ENCODE measurements around the gene TDRKH. TPM values are rescaled to one million over a fixed set of nuclear protein-coding genes. Genes with fewer than 3 reads are reported as not detected.
A peak's percentile ranks its signal among the peaks of the same experiment; 100 is the strongest.

TDRKH gene
- 10 to 100 TPM; 26.3 to 31.5 TPM for total RNA-seq
- polyA plus RNA-seq (ENCODE audit: insufficient read depth, low read depth, low replicate concordance): 50.9 TPM
- long read RNA-seq, donor 1, partial matches to known transcripts: 0 of 4 reads
- long read RNA-seq, donor 1, other reads (novel, unspliced or antisense): 0 of 4 reads
- long read RNA-seq, donor 2, partial matches to known transcripts: 0 of 4 reads
- long read RNA-seq, donor 2, other reads (novel, unspliced or antisense): 0 of 4 reads

- intact Hi-C loops (cut with DNase I; ENCODE audit: low total_unique reads): no loop called here
- DNase-seq: peak; percentile 99
- no peaks in the 10 kb centered on the region for H3K9me3 ChIP-seq
- H3K36me3 ChIP-seq (ENCODE audit: low read depth, missing control alignments): no peaks in the 10 kb centered on the region
- H3K4me3 ChIP-seq: peak within 1 kb of the TSS; percentile 66 to 79
- H3K27ac ChIP-seq: peak within 1 kb of the TSS; percentile 56 to 75
- no peaks in the 10 kb centered on the region for H3K4me1 ChIP-seq
- WGBS, 2 donors: 1% methylated on average over 39 to 58 of the region's 58 CpGs
- no peak for TF ChIP-seq POLR2A (IDR thresholded peaks at IDR 0.05)
- peak in 2 of 3 experiments; percentile 1 to 40 for TF ChIP-seq CTCF (IDR thresholded peaks at IDR 0.05)
- H3K27me3 ChIP-seq: no peaks in the 10 kb centered on the region
These were observed at the start of gene TDRKH for GRCh38 chr1:151790071-151790939. Gene TDRKH (minus strand): TSS chr1:151790500. CDS start chr1:151783022, 7,478 bp downstream.

- Histone ChIP-seq H3K4me1 (peaks cover 9% of the 10 kb centered on the region), H3K4me3 (peak within 1 kb of the TSS; percentile 56 to 58), H3K27me3 (no peaks in the 10 kb centered on the region), H3K9me3 (no peaks in the 10 kb centered on the region), H3K36me3 (ENCODE audit: low read depth, missing control alignments) (no peaks in the 10 kb centered on the region), H3K27ac (peak within 1 kb of the TSS; percentile 14 to 41)
- intact Hi-C loops (cut with DNase I; ENCODE audit: low total_unique reads): no loop called here
- peak; percentile 5 for TF ChIP-seq POLR2A (IDR thresholded peaks at IDR 0.05)
- TF ChIP-seq CTCF (IDR thresholded peaks at IDR 0.05): no peak
- WGBS, 2 donors: 15 to 48% methylated on average over 22 to 47 of the region's 47 CpGs
- peak; percentile 85 for DNase-seq
These were observed 49.4 kb upstream of the TDRKH start, which contains the start of gene C2CD4D for GRCh38 chr1:151839457-151840403. Gene C2CD4D (minus strand): TSS chr1:151839820. CDS start chr1:151838989, 831 bp downstream.

GRCh38 chr1:151839082-151839412, 48.7 kb upstream of the TDRKH start:
- Histone ChIP-seq H3K9me3 (no peaks in the 10 kb centered on the region), H3K36me3 (ENCODE audit: low read depth, missing control alignments) (no peaks in the 10 kb centered on the region), H3K27me3 (no peaks in the 10 kb centered on the region), H3K4me3 (peak overlapping the region; percentile 56 to 58), H3K27ac (peak overlapping the region in 1 of 2 donors; percentile 41), H3K4me1 (peaks cover 9% of the 10 kb centered on the region)
- DNase-seq: no peak
- TF ChIP-seq CTCF (IDR thresholded peaks at IDR 0.05) (no peak), POLR2A (IDR thresholded peaks at IDR 0.05) (no peak)
- 26 to 33% methylated on average over 12 to 16 of the region's 16 CpGs for WGBS, 2 donors
- intact Hi-C loops (cut with DNase I; ENCODE audit: low total_unique reads): no loop called here

GRCh38 chr1:151838222-151839081, 48.2 kb upstream of the TDRKH start:
- peak; percentile 31 for DNase-seq
- intact Hi-C loops (cut with DNase I; ENCODE audit: low total_unique reads): no loop called here
- H3K27ac ChIP-seq: peak overlapping the region in 1 of 2 donors; percentile 41

More at GRCh38 chr1:151838222-151839081, 48.2 kb upstream of the TDRKH start:
- H3K36me3 ChIP-seq (ENCODE audit: low read depth, missing control alignments): no peaks in the 10 kb centered on the region
- H3K9me3 ChIP-seq: no peaks in the 10 kb centered on the region
- H3K27me3 ChIP-seq: no peaks in the 10 kb centered on the region
- WGBS, 2 donors: 8 to 10% methylated on average over 6 to 92 of the region's 117 CpGs
- no peak for TF ChIP-seq POLR2A (IDR thresholded peaks at IDR 0.05)
- TF ChIP-seq CTCF (IDR thresholded peaks at IDR 0.05): peak in 1 of 3 experiments; percentile 7
- peaks cover 9% of the 10 kb centered on the region for H3K4me1 ChIP-seq
- H3K4me3 ChIP-seq: peak overlapping the region; percentile 56 to 58

Data from testis (tissue), 5 donors.